ENCODE measurements around the gene PDZD4.

PDZD4 gene

GRCh38 chrX:153867139-153867538, 36.8 kb upstream of the PDZD4 start:
- DNase-seq = no peak

- DNase-seq = no peak
These were observed 36.1 kb upstream of the PDZD4 start for GRCh38 chrX:153866302-153867019.

- DNase-seq = no peak
These were observed 35.3 kb upstream of the PDZD4 start for GRCh38 chrX:153865685-153866084.

GRCh38 chrX:153865321-153865580, 34.9 kb upstream of the PDZD4 start:
- no peak for DNase-seq

GRCh38 chrX:153864561-153865320, 34.4 kb upstream of the PDZD4 start:
- no peak for DNase-seq

GRCh38 chrX:153864101-153864500, 33.8 kb upstream of the PDZD4 start:
- DNase-seq = no peak

- no peak for DNase-seq
These were observed 33.1 kb upstream of the PDZD4 start for GRCh38 chrX:153863251-153863991.

GRCh38 chrX:153862369-153863250, 32.3 kb upstream of the PDZD4 start:
- DNase-seq = no peak

GRCh38 chrX:153861733-153862310, 31.5 kb upstream of the PDZD4 start:
- no peak for DNase-seq

GRCh38 chrX:153861151-153861550, 30.8 kb upstream of the PDZD4 start:
- no peak for DNase-seq

GRCh38 chrX:153857348-153857903, 27.1 kb upstream of the PDZD4 start:
- no peak for DNase-seq

GRCh38 chrX:153854702-153855101, 24.4 kb upstream of the PDZD4 start:
- no peak for DNase-seq

GRCh38 chrX:153853902-153854267, 23.5 kb upstream of the PDZD4 start:
- DNase-seq = no peak

- no peak for DNase-seq
These were observed 23.0 kb upstream of the PDZD4 start for GRCh38 chrX:153853180-153853901.

- DNase-seq = no peak
These were observed 21.6 kb upstream of the PDZD4 start for GRCh38 chrX:153851981-153852380.

GRCh38 chrX:153848325-153848724, 18.0 kb upstream of the PDZD4 start:
- no peak for DNase-seq

- DNase-seq = no peak
These were observed 15.5 kb upstream of the PDZD4 start for GRCh38 chrX:153845842-153846241.

GRCh38 chrX:153845195-153845594, 14.9 kb upstream of the PDZD4 start:
- DNase-seq = no peak

GRCh38 chrX:153844509-153845082, 14.3 kb upstream of the PDZD4 start:
- DNase-seq = no peak

GRCh38 chrX:153836921-153837320, 6.6 kb upstream of the PDZD4 start:
- no peak for DNase-seq

GRCh38 chrX:153832728-153833127, 2.4 kb upstream of the PDZD4 start:
- no peak for DNase-seq
